PFSK-1 (cell line): ENCODE measurements around the gene TEDC2.

Source experiments
- FOXP2 ChIP-seq: optimal IDR thresholded peaks from 2 replicates; pipeline ENCODE3; 2011; ENCODE audit warnings: borderline replicate concordance, control low read depth, inconsistent platforms; ENCODE audit not compliant: insufficient read depth; ENCODE audit errors: extremely low read length, extremely low read depth
- POLR2AphosphoS5 ChIP-seq: IDR thresholded peaks from 2 replicates; pipeline ENCODE4 v1.6.1; 2012; ENCODE audit warnings: low read depth, mild to moderate bottlenecking, control low read depth, low read length, moderate library complexity
- REST ChIP-seq, 2 experiments: IDR thresholded peaks; 2 replicates each; pipeline versions ENCODE4 v1.6.1 to v1.8.0; 2011 to 2012; ENCODE audit warnings: low read depth in 2 of 2, low read length in 2 of 2, control low read depth in 1 of 2, inconsistent platforms in 1 of 2, mild to moderate bottlenecking in 1 of 2, moderate library complexity in 1 of 2; ENCODE audit not compliant: insufficient read depth in 1 of 2
- SIN3A ChIP-seq: IDR thresholded peaks from 2 replicates; pipeline ENCODE4 v1.6.1; 2012; ENCODE audit warnings: mild to moderate bottlenecking, low read length, moderate library complexity, borderline replicate concordance; ENCODE audit not compliant: insufficient read depth
- TAF1 ChIP-seq: IDR thresholded peaks from 2 replicates; pipeline ENCODE4 v1.6.1; 2012; ENCODE audit warnings: low read length, control low read depth, borderline replicate concordance; ENCODE audit not compliant: insufficient read depth

TEDC2 gene

GRCh38 chr16:2500918-2501750, 41.2 kb downstream of the TEDC2 start:
- TF ChIP-seq SIN3A (no peak), TAF1 (no peak), POLR2AphosphoS5 (no peak), FOXP2 (peak; percentile 61)

GRCh38 chr16:2501946-2502895, 42.3 kb downstream of the TEDC2 start:
- TF ChIP-seq SIN3A (no peak), TAF1 (no peak), REST (IDR thresholded peaks at IDR 0.05; ENCODE audit: insufficient read depth in 1 of 2, low read depth in 2 of 2, low read length in 2 of 2) (no peak), FOXP2 (no peak)

GRCh38 chr16:2505695-2506094, 45.8 kb downstream of the TEDC2 start:
- TF ChIP-seq REST (IDR thresholded peaks at IDR 0.05; ENCODE audit: insufficient read depth in 1 of 2, low read depth in 2 of 2, low read length in 2 of 2) (no peak), TAF1 (no peak), FOXP2 (no peak), SIN3A (no peak), POLR2AphosphoS5 (no peak)

GRCh38 chr16:2507052-2507659, 47.2 kb downstream of the TEDC2 start:
- TF ChIP-seq FOXP2 (no peak), TAF1 (no peak), POLR2AphosphoS5 (no peak), SIN3A (no peak), REST (IDR thresholded peaks at IDR 0.05; ENCODE audit: insufficient read depth in 1 of 2, low read depth in 2 of 2, low read length in 2 of 2) (no peak)

GRCh38 chr16:2507665-2508064, 47.8 kb downstream of the TEDC2 start:
- no peak for TF ChIP-seq TAF1
- TF ChIP-seq POLR2AphosphoS5, result no peak
- TF ChIP-seq REST (IDR thresholded peaks at IDR 0.05; ENCODE audit: insufficient read depth in 1 of 2, low read depth in 2 of 2, low read length in 2 of 2), result no peak
- TF ChIP-seq FOXP2, result no peak
- no peak for TF ChIP-seq SIN3A
